Endodermal cell (in vitro differentiated cells): ENCODE results near the gene COTL1. TPM values are rescaled to one million over a fixed set of nuclear protein-coding genes. Genes with fewer than 3 reads are reported as not detected.
"Not testable (repeated sequence)": the region's sequence is repeated elsewhere in the genome, so short reads cannot be mapped to it uniquely, and the experiment has no call there.

Source experiments
- DNase-seq: peaks from one replicate; pipeline ENCODE4 v3.0.0-alpha.2; 2017
- H3K27ac ChIP-seq: 2 replicates; pipeline ENCODE4 v1.5.1; 2013; ENCODE audit warnings: mild to moderate bottlenecking, low read depth, low read length, moderate library complexity
- H3K27me3 ChIP-seq: 2 replicates; pipeline ENCODE4 v1.6.1; 2013; ENCODE audit warnings: mild to moderate bottlenecking, low read length, moderate library complexity; ENCODE audit not compliant: insufficient read depth, control insufficient read depth, poor library complexity, severe bottlenecking
- H3K36me3 ChIP-seq: 2 replicates; pipeline ENCODE4 v1.7.0; 2013; ENCODE audit warnings: mild to moderate bottlenecking, low read length, moderate library complexity; ENCODE audit not compliant: control insufficient read depth, insufficient read depth
- H3K4me1 ChIP-seq: one replicate; pipeline ENCODE4 v1.7.0; 2013; ENCODE audit warnings: low read length; ENCODE audit not compliant: control insufficient read depth, insufficient read depth
- H3K4me3 ChIP-seq: 2 replicates; pipeline ENCODE4 v1.5.1; 2013; ENCODE audit warnings: mild to moderate bottlenecking, low read length, moderate library complexity
- H3K9ac ChIP-seq: 2 replicates; pipeline ENCODE4 v1.6.1; 2013; ENCODE audit warnings: mild to moderate bottlenecking, low read length, moderate library complexity; ENCODE audit not compliant: poor library complexity, severe bottlenecking; ENCODE audit errors: extremely low read depth
- H3K9me3 ChIP-seq: 2 replicates; pipeline ENCODE4 v1.6.1; 2013; ENCODE audit warnings: mild to moderate bottlenecking, low read length, moderate library complexity; ENCODE audit not compliant: control insufficient read depth
- H3K27ac Mint-ChIP-seq: 2 replicates; pipeline ENCODE4 v1.8.0; 2020; ENCODE audit warnings: mixed read lengths
- H3K27me3 Mint-ChIP-seq: 2 replicates; pipeline ENCODE4 v1.8.0; 2021; ENCODE audit warnings: mild to moderate bottlenecking, mixed read lengths; ENCODE audit not compliant: insufficient read depth
- H3K36me3 Mint-ChIP-seq: 2 replicates; pipeline ENCODE4 v1.8.0; 2020; ENCODE audit warnings: low read depth, mixed read lengths
- H3K4me1 Mint-ChIP-seq: 2 replicates; pipeline ENCODE4 v1.8.0; 2020; ENCODE audit warnings: mixed read lengths
- H3K4me3 Mint-ChIP-seq: 2 replicates; pipeline ENCODE4 v1.8.0; 2020; ENCODE audit warnings: mild to moderate bottlenecking, moderate library complexity, mixed read lengths
- H3K9me3 Mint-ChIP-seq: 2 replicates; pipeline ENCODE4 v1.8.0; 2020; ENCODE audit warnings: mild to moderate bottlenecking, mixed read lengths
- CTCF ChIP-seq: fragments of 200-600 bp; sonication (generic); conservative IDR thresholded peaks from 2 replicates; pipeline ENCODE4 v1.5.0; 2021; ENCODE audit warnings: antibody characterized with exemption, mild to moderate bottlenecking
- WGBS, 2 experiments: methylation state at CpG; one replicate each; pipeline versions ENCODE4 v1.1.5 to v1.1.7; 2013; ENCODE audit warnings: missing lambda C conversion rate in 2 of 2, mixed read lengths in 1 of 2; ENCODE audit not compliant: insufficient coverage in 1 of 2, insufficient read length in 1 of 2; 5-methylcytosine and 5-hydroxymethylcytosine counted together
- total RNA-seq, 2 donors: library from RNA; stranded (reverse); fragmentation: NEBNext Ultra II Directional in 1 of 2; extraction: Animal tissue kit (Norgen Biotek cat#: 25700) in 1 of 2; gene quantifications; 2 replicates in 1 of 2; 3 replicates in 1 of 2; pipeline ENCODE4 v1.2.1, GENCODE V29; 2021

Gene COTL1
- total RNA-seq, 2 donors from 2014 or later = 33.4 to 34.9 TPM

- H3K4me3 ChIP-seq = no peak overlapping the region
- H3K9me3 Mint-ChIP-seq = peaks cover 3% of the 10 kb centered on the region
- no peaks in the 10 kb centered on the region for H3K36me3 ChIP-seq
- no peaks in the 10 kb centered on the region for H3K4me1 ChIP-seq
- no peak overlapping the region for H3K27ac Mint-ChIP-seq
- H3K27me3 Mint-ChIP-seq = no peaks in the 10 kb centered on the region
- H3K9me3 ChIP-seq = no peaks in the 10 kb centered on the region
- WGBS, 2 experiments = 75 to 83% methylated on average over 11 of the region's 11 CpGs
- H3K4me3 Mint-ChIP-seq = no peak overlapping the region
- no peak overlapping the region for H3K27ac ChIP-seq
- no peak overlapping the region for H3K9ac ChIP-seq
- peaks cover 3% of the 10 kb centered on the region for H3K4me1 Mint-ChIP-seq
- no peaks in the 10 kb centered on the region for H3K36me3 Mint-ChIP-seq
- TF ChIP-seq CTCF = no peak
- no peak for DNase-seq
- H3K27me3 ChIP-seq = no peaks in the 10 kb centered on the region
Observed at GRCh38 chr16:84519855-84520254, 98.0 kb downstream of the COTL1 start.

- no peak for TF ChIP-seq CTCF
- Mint-ChIP-seq H3K27me3 (no peaks in the 10 kb centered on the region), H3K9me3 (peaks cover 3% of the 10 kb centered on the region), H3K4me1 (peaks cover 5% of the 10 kb centered on the region), H3K4me3 (no peak overlapping the region), H3K27ac (no peak overlapping the region), H3K36me3 (no peaks in the 10 kb centered on the region)
- peaks cover 3% of the 10 kb centered on the region for H3K4me1 ChIP-seq
- no peaks in the 10 kb centered on the region for H3K9me3 ChIP-seq
- H3K27ac ChIP-seq = no peak overlapping the region
- no peaks in the 10 kb centered on the region for H3K36me3 ChIP-seq
- H3K4me3 ChIP-seq = no peak overlapping the region
- H3K9ac ChIP-seq = peak overlapping the region; percentile 11
- DNase-seq = no peak
- WGBS, 2 experiments = 91 to 94% methylated on average over 8 to 17 of the region's 17 CpGs
- no peaks in the 10 kb centered on the region for H3K27me3 ChIP-seq
Observed at GRCh38 chr16:84518804-84519341, 99.0 kb downstream of the COTL1 start.

- not testable (repeated sequence) for DNase-seq, H3K4me1 ChIP-seq, H3K27ac ChIP-seq, H3K9ac ChIP-seq, H3K36me3 Mint-ChIP-seq, H3K4me3 Mint-ChIP-seq, H3K27me3 ChIP-seq, H3K9me3 Mint-ChIP-seq, H3K36me3 ChIP-seq, H3K4me3 ChIP-seq, H3K9me3 ChIP-seq, H3K27ac Mint-ChIP-seq, H3K27me3 Mint-ChIP-seq, H3K4me1 Mint-ChIP-seq
- 95% methylated on average over 3 of the region's 3 CpGs; no CpG with 5 or more reads in 1 of the 2 experiments for WGBS, 2 experiments
Observed at GRCh38 chr16:84518220-84518619, 99.7 kb downstream of the COTL1 start.

DNA sequence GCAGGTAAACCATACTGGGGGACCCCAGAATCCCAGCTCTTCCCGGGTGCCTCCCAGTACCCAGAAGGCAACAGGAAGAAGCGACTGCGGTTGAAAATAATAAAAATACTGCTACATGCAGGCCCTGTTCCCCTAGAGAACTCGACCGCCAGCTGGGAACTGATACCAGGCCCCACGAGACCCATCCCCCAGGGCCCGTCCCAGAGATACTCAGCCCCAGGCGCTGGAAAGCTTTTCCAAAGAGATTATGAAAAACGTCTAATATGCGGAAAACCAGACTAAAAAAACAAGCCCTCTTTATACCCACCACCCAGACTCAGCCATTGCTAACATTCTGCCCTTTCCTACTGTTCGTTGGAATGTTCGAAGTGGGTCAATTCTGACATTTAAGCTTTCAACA is 100.5 kb downstream of the COTL1 start:
- TF ChIP-seq CTCF = no peak
- no peak for DNase-seq
- Histone ChIP-seq H3K27ac (no peak overlapping the region), H3K9ac (no peak overlapping the region), H3K27me3 (no peaks in the 10 kb centered on the region), H3K9me3 (no peaks in the 10 kb centered on the region), H3K4me3 (no peak overlapping the region), H3K36me3 (no peaks in the 10 kb centered on the region), H3K4me1 (peaks cover 3% of the 10 kb centered on the region)
- WGBS, 2 experiments = 89 to 91% methylated on average over 8 to 12 of the region's 12 CpGs
- H3K4me3 Mint-ChIP-seq = no peak overlapping the region
- no peaks in the 10 kb centered on the region for H3K27me3 Mint-ChIP-seq
- H3K36me3 Mint-ChIP-seq = no peaks in the 10 kb centered on the region
- H3K27ac Mint-ChIP-seq = no peak overlapping the region
- no peaks in the 10 kb centered on the region for H3K9me3 Mint-ChIP-seq
- peaks cover 5% of the 10 kb centered on the region for H3K4me1 Mint-ChIP-seq
